ENCODE results near the gene CTPS2.

DNA sequence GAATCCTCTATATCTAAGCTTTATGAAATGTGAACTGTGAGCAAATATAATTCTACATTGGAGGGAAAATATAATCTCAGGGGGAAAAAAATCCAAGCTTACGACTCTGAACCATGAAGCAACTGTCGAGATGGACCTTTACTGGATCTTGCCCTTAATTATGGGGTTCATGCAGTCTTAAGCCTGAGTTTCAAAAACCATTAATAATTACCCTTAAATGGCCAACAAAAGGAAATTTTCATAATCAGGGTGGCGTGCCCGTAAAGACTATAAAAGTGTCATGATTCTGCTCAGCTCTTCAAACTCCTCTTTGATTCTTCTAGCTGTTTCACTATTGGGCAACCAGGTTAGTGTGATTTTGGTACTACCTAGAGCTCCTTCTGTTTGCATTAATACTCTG, 62.6 kb downstream of the CTPS2 start, which contains the start of gene S100G:
- TF ChIP-seq, protein P1, sequence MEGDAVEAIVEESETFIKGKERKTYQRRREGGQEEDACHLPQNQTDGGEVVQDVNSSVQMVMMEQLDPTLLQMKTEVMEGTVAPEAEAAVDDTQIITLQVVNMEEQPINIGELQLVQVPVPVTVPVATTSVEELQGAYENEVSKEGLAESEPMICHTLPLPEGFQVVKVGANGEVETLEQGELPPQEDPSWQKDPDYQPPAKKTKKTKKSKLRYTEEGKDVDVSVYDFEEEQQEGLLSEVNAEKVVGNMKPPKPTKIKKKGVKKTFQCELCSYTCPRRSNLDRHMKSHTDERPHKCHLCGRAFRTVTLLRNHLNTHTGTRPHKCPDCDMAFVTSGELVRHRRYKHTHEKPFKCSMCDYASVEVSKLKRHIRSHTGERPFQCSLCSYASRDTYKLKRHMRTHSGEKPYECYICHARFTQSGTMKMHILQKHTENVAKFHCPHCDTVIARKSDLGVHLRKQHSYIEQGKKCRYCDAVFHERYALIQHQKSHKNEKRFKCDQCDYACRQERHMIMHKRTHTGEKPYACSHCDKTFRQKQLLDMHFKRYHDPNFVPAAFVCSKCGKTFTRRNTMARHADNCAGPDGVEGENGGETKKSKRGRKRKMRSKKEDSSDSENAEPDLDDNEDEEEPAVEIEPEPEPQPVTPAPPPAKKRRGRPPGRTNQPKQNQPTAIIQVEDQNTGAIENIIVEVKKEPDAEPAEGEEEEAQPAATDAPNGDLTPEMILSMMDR (IDR thresholded peaks at IDR 0.05) = no peak
- TF ChIP-seq GABPA (IDR thresholded peaks at IDR 0.05; ENCODE audit: low read depth) (no peak), NFIC (IDR thresholded peaks at IDR 0.05; ENCODE audit: borderline replicate concordance) (no peak), POLR2AphosphoS5 (IDR thresholded peaks at IDR 0.05; ENCODE audit: low read depth, low read length) (no peak), JUND (IDR thresholded peaks at IDR 0.05) (no peak), ELF1 (IDR thresholded peaks at IDR 0.05) (no peak), RXRA (IDR thresholded peaks at IDR 0.05; ENCODE audit: borderline replicate concordance, low read depth) (no peak), SIN3A (IDR thresholded peaks at IDR 0.05; ENCODE audit: borderline replicate concordance, low read depth, low read length) (no peak), EZH2phosphoT487 (IDR thresholded peaks at IDR 0.05; ENCODE audit: borderline replicate concordance, low read depth) (no peak), EP300 (IDR thresholded peaks at IDR 0.05; ENCODE audit: borderline replicate concordance in 1 of 2, low read depth in 1 of 2, low read length in 1 of 2) (no peak), TCF12 (IDR thresholded peaks at IDR 0.05) (no peak)
- TF ChIP-seq, protein P2, sequence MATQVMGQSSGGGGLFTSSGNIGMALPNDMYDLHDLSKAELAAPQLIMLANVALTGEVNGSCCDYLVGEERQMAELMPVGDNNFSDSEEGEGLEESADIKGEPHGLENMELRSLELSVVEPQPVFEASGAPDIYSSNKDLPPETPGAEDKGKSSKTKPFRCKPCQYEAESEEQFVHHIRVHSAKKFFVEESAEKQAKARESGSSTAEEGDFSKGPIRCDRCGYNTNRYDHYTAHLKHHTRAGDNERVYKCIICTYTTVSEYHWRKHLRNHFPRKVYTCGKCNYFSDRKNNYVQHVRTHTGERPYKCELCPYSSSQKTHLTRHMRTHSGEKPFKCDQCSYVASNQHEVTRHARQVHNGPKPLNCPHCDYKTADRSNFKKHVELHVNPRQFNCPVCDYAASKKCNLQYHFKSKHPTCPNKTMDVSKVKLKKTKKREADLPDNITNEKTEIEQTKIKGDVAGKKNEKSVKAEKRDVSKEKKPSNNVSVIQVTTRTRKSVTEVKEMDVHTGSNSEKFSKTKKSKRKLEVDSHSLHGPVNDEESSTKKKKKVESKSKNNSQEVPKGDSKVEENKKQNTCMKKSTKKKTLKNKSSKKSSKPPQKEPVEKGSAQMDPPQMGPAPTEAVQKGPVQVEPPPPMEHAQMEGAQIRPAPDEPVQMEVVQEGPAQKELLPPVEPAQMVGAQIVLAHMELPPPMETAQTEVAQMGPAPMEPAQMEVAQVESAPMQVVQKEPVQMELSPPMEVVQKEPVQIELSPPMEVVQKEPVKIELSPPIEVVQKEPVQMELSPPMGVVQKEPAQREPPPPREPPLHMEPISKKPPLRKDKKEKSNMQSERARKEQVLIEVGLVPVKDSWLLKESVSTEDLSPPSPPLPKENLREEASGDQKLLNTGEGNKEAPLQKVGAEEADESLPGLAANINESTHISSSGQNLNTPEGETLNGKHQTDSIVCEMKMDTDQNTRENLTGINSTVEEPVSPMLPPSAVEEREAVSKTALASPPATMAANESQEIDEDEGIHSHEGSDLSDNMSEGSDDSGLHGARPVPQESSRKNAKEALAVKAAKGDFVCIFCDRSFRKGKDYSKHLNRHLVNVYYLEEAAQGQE (IDR thresholded peaks at IDR 0.05; ENCODE audit: low read depth, low read length) = no peak
- TF ChIP-seq, protein P3, sequence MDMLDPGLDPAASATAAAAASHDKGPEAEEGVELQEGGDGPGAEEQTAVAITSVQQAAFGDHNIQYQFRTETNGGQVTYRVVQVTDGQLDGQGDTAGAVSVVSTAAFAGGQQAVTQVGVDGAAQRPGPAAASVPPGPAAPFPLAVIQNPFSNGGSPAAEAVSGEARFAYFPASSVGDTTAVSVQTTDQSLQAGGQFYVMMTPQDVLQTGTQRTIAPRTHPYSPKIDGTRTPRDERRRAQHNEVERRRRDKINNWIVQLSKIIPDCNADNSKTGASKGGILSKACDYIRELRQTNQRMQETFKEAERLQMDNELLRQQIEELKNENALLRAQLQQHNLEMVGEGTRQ (IDR thresholded peaks at IDR 0.05; ENCODE audit: borderline replicate concordance, low read depth, low read length) = no peak

Measured in SK-N-SH (cell line).